Activated CD4-positive, alpha-beta T cell treated with anti-CD3 and anti-CD28 coated beads for 1 hour (primary cell): ENCODE results near the gene SPATA12.

Experiments used
- DNase-seq: peaks from one replicate; pipeline ENCODE4 v3.0.0-alpha.2; 2020

Gene SPATA12

GRCh38 chr3:57120451-57121174 lies 60.1 kb downstream of the SPATA12 start:
- DNase-seq, result no peak
